GM18870 (cell line): ENCODE results near the gene LBH.

Source experiments
- ATAC-seq: cut with Tn5 transposase; IDR thresholded peaks from one replicate; pipeline ENCODE4 v1.9.1; 2021; ENCODE audit warnings: moderate library complexity; ENCODE audit not compliant: unreplicated experiment

LBH gene

GRCh38 chr2:30216157-30216556, 15.2 kb upstream of the LBH start:
- no peak for ATAC-seq

- ATAC-seq, result no peak
Observed at GRCh38 chr2:30217644-30218337, 13.5 kb upstream of the LBH start.

DNA sequence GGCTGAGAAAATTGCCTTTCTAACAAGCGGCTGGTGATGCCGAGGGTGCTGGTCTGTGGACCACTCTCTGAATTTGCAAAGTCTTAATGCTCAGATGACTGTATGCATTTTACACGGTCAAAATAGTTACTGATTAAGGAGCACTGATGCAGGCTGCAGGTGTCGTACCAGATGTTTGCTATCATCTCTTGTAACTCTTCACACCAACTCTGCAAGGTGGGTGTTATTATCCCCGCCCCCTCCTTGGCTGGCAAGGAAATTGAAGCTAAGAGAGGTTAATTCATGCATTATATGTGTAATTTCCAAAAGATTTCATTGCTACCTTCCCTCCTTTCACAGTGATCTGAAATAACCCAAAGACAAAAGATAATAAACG, 13.0 kb upstream of the LBH start:
- no peak for ATAC-seq

- no peak for ATAC-seq
Observed at GRCh38 chr2:30218814-30219213, 12.5 kb upstream of the LBH start.

DNA sequence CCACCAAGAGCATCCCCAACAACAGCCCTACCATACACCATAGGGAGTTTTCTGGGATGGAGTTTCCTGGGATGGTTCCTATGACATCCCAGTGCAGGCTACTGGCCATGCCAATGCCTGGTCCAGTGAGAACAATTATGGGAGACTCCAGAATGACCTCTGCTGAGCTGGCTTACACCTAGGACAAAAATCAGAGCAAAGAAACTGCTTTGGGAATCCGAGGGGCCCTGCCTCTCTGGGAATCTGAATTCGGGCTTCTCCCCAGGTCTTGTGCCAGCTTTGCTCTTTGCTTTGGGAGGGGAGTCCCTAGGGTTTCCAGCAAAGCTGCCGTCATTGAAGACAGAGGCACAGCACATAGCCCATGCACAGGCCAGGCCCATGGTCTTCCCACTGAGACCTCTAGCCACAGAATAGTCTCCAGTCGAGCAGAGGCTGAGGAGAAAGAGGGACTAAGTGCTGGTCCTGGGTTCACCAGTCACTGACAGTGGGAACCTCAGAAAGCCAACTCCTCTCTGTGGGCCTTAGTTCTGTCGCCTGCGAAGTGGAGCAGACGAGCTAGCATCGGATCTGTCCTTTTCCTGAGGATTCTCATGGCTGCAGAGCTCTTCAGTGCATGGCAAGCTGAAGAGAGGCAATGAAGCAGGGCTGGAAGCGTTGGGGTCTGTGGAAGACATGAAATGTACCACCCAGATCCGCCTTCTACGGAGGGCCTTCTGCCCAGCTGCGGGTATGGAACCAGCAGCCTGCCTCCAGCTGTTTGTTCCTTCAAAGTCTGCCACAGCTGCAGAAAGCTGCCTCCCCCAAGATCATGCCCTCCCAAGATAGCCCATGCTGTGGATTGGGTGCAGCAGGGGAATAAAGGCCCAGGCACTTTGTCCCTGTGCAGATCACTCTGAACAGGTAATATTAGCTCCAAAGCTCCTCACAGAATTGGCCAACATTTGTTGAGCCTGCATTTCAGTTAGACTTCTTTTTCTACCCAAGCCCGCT, 11.2 kb upstream of the LBH start:
- no peak for ATAC-seq

GRCh38 chr2:30221531-30221930, 9.8 kb upstream of the LBH start:
- ATAC-seq, result no peak

- ATAC-seq, result no peak
Observed at GRCh38 chr2:30222031-30222430, 9.3 kb upstream of the LBH start.

GRCh38 chr2:30222636-30223360, 8.5 kb upstream of the LBH start:
- ATAC-seq, result no peak

GRCh38 chr2:30223413-30223874, 7.9 kb upstream of the LBH start:
- peak; percentile 52 for ATAC-seq

DNA sequence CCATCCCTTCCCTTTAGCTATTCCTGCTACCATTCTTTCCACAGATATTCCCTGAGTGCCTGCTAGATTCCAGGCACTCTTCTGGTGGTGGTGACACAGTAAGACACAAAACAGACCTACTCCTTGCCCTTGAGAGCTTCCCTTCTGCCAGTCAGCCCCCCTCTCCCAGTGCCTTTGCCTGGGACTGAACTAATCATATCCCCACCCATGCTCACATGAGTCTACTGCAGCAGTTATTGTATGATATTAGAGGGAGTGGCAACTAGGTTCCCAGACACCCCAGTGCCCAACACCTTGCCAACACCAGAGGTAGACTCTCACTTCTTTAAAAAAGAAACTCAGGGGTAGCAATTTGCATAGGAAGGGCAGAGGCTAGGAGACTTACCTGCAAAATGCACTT, 7.2 kb upstream of the LBH start:
- no peak for ATAC-seq

GRCh38 chr2:30225131-30225762, 6.1 kb upstream of the LBH start:
- peak; percentile 40 for ATAC-seq

DNA sequence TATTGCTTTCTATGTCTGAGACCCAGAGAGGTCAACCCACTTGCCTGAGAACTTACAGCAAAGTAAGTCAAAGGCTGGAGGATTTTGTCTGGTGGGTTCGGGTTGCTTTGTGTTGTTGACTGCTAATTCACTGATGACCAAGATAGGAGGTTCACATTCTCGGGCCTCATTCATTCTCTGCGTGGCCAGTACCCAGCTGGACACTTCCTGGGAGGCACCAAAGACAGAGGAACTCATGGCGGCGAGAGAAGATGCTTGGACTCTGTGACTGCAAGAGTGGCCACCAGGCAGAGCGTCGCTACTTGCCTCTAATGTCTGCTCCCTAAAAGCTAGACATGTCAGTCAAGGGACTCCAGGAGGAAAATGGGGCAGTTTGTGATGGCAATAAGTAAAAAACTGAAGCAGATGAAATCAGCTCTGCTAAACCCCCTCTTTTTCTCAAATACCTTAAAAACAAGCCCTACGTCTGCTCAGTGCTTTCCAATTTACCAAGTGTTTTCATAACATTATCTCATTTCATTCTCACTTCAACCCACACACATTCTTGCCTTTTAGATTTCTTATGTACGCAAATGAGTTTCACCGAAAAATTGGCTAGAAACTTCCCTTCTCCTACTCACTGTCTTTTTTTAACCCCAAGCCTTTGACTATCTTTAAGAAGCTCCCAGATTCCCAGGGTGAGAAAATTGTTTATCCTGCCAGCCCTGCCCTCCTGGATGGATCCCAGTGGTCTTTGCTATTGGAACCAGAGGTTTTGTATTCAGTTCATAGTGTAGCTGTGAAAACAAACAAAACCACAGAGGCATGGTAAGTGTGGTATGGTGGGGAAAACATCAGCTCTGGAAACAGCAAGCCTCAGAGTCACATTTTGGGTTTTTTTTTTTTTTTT, 4.9 kb upstream of the LBH start:
- no peak for ATAC-seq

DNA sequence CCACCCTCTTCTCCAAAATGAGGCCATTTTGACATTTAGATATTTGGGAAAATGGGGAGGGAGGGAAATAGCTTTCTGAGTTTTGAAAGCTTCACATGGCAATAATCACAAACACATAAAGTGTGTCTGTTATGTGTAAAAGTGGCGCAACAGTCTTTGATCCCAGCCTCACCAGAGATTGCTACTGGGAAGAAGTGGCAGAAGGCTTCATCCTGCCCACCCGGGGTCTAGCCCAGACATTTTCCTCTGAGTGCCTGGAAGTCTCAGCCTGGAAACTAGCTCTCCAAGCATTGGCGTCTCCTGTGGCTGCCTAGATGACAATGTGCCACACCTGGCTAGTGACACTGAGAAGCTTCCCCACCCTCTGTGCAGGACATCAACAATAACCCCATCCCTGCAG, 1.7 kb upstream of the LBH start:
- ATAC-seq, result no peak

- no peak for ATAC-seq
Observed at GRCh38 chr2:30230497-30231211, 680 bp upstream of the LBH start.

- ATAC-seq, result peak; percentile 2
Observed at GRCh38 chr2:30231996-30232800, 864 bp downstream of the LBH start.

GRCh38 chr2:30232801-30233130, 1.4 kb downstream of the LBH start:
- no peak for ATAC-seq

DNA sequence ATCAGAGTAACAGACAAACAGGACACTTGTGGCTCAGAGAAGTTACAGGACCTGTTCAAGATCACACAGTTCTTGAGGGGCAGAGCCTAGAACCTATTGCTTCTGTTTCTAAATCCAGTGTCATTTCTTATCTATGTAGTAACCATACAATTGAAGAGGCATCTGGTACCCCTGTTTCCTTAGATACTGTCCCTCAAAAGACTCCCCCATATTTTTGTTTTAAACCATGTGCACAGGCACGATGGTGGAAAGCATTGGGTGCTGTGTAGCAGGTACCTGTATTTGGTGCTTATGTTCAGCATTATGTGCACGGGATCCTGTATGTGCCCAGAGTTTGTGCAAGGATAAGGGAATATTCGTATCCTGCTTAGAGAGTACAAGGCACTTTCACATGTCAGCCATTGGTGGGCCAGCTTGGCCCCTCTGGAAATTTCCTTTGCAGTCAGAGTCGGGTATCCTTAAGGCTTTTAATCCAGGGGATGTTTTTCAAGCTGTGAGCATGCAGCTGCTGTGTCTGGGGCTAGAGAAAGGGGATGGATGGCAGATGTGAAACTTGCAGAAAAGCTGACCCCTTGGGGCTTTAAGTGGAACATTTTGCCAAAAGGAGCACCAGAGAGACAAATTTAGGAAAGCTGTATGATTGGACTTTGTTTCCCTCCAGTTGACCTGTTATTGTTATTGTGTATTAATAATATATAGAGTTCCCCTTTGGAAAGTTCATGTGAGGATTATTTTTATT, 2.1 kb downstream of the LBH start:
- no peak for ATAC-seq
